Fibroblast of skin of back (primary cell): ENCODE measurements around the gene NEK1.
"Not testable (repeated sequence)": the region's sequence is repeated elsewhere in the genome, so short reads cannot be mapped to it uniquely, and the experiment has no call there.

Experiments
- DNase-seq: peaks from one replicate; pipeline ENCODE4 v3.0.0-alpha.2; 2013

Gene NEK1

GRCh38 chr4:169493164-169493524 is 119.2 kb downstream of the NEK1 start:
- no peak for DNase-seq

DNA sequence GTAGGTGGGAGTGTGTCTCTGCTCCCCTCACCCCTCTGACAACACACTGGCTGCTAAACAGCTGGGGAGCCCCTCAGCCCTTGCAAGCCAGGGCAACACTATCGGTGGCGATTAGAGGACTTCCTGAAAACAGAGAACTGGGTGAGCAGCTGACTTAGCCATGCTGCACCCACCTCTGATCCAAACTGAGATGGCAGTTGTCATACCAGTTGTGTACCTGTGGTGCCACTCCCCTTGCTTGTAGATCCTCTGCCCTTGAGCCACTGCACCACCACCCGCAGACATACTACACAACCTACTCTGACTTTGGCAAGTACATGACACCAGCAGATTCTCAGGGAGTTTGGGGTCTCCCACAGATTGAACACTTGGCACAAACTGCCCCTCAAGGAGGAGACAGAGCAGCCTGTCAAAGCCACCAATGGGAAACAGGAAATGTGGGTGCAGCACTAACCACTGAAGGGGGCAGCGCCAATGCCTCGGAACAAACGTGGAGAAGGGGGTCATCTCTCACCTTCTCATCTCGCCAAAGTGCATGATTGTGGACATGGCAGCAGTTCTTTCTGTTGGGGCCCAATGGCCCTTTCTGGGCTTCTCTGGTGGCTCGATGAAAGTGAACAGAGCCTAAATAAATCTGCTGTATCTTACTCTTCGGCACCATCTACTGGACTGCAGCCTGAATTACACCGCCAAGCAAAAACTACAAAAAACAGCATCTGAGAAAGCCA is 119.8 kb downstream of the NEK1 start:
- DNase-seq, result peak; percentile 46

GRCh38 chr4:169491211-169491610 is 121.2 kb downstream of the NEK1 start:
- DNase-seq, result no peak

DNA sequence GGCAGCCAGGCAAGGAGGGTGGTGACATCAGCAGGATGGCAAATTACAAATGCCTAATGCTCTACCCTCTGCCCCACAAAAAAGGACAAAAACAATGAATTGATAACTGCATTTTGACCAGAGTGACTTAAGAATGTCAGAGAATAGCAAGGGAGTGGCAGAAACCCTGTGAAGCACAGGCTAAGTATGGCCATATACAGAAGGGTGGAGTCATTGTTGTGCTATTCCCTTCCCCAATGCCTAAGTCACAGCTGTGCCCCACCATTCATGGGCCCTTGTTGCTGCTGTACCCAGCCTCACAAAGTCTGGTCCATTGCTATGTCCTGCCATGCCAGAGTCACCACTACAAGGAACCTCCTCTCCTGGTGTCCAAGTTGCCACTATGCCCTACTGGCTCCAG is 123.1 kb downstream of the NEK1 start:
- no peak for DNase-seq

- DNase-seq, result peak; percentile 67
These were observed 126.3 kb downstream of the NEK1 start for GRCh38 chr4:169485791-169486742.

GRCh38 chr4:169485086-169485485 is 127.3 kb downstream of the NEK1 start:
- DNase-seq, result peak; percentile 54

DNA sequence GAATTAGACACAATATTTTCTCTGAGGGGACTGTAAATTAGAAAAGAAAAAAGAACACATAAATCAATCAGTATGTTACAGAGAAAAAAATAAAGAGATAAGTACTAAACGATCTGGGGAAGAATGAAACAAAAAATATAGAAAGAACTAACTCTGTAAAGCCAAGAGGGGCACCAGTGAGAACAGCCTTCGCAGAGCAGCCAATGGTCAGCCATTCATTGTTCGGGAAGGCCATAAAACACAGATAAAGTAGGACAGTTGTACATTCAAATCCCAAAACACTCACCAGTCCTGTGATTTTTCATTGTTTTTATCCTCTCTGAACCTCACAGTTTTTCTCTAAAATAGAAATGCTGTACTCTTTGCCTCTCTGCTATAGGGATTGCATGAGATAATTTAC is 127.9 kb downstream of the NEK1 start:
- peak; percentile 13 for DNase-seq

GRCh38 chr4:169464080-169464479 is 148.3 kb downstream of the NEK1 start:
- DNase-seq, result no peak

GRCh38 chr4:169460081-169460480 is 152.3 kb downstream of the NEK1 start:
- no peak for DNase-seq

DNA sequence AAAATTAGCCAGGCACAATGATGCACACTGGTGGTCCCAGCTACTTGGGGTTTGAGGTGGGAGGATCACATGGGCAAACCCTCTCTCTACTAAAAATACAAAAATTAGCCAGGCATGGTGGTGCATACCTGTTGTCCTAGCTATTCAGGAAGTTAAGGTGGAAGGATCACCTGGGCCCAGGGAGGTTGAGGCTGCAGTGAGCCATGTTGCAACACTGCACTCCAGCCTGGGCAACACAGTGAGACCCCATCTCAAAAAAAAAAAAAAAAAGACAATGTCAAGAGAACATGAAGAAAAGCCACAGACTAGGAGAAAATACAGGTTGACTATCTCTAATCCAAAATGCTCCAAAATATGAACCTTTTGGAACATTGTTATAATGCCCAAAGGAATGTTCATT is 153.8 kb downstream of the NEK1 start:
- DNase-seq, result no peak

DNA sequence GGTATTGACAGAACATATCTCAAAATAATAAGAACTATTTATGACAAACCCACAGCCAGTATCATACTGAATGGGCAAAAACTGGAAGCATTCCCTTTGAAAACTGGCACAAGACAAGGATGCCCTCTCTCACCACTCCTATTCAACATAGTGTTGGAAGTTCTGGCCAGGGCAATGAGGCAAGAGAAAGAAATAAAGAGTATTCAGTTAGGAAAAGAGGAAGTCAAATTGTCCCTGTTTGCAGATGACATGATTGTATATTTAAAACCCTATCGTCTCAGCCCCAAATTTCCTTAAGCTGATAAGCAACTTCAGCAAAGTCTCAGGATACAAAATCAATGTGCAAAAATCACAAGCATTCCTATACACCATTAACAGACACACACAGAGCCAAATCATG is 159.7 kb downstream of the NEK1 start:
- not testable (repeated sequence) for DNase-seq

DNA sequence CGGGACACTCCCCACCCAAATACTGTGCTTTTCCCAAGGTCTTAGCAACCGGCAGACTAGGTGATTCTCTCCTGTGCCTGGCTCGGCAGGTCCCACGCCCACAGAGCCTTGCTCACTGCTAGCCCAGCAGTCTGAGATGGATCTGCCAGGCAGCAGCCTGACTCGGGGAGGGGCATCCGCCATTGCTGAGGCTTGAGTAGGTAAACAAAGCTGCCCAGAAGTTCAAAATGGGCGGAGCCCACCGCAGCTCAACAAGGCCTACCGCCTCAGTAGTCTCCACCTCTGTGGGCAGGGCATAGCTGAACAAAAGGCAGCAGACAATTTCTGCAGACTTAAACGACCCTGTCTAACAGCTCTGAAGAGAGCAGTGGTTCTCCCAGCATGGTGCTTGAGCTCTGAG is 163.4 kb downstream of the NEK1 start:
- DNase-seq, result not testable (repeated sequence)

DNA sequence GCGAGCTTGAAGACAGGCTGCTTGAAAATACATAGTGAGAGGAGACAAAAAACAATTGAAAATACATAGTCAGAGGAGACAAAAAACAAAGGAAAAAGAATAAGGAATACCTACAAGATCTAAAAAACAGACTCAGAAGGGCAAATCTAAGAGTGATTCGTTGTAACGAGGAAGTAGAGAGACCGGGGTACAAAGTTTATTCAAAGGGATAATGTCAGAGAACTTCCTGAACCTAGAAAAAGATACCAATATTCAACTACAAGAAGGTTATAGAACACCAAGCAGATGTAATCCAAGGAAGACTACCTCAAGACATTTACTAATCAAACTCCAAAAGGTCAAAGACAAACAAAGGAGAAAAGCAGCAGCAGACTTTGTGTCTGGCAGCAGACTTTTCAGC is 165.6 kb downstream of the NEK1 start:
- no peak for DNase-seq

DNA sequence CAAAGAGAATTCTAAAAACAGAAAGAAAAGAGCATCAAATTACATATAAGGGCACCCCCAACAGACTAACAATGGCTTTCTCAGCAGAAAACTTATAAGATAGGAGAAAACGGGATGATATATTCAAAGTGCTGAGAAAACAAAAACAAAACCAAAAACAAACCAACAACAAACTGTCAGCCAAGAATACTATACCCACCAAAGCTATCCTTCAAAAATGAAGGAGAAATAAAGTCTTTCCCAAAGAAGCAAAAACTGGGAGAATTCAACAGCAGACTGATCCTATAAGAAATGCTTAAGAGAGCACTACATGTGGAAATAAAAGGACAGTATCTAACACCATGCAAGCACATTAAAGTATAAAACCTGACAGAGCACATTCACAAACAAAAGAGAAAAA is 168.6 kb downstream of the NEK1 start:
- no peak for DNase-seq

DNA sequence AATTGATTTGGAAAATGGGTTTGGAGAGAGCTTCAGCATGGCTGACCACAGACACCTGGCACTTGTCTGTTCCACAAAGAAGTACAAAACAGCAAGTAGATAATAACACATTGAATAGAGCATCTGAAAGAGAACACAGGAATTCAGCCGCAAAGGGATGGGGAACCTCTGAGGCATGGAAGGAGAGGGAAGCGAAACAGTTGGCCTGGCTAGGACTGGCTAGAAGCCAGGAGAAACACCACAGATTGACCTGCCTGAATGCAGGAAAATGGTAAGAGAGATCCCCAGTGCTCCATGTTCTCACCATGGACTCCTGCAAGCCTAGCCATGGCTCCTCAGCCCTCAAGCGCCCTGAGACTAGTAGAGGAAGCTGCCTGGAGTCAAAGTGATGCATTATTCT is 171.9 kb downstream of the NEK1 start:
- no peak for DNase-seq

- DNase-seq, result no peak
These were observed 173.1 kb downstream of the NEK1 start for GRCh38 chr4:169439244-169439643.

DNA sequence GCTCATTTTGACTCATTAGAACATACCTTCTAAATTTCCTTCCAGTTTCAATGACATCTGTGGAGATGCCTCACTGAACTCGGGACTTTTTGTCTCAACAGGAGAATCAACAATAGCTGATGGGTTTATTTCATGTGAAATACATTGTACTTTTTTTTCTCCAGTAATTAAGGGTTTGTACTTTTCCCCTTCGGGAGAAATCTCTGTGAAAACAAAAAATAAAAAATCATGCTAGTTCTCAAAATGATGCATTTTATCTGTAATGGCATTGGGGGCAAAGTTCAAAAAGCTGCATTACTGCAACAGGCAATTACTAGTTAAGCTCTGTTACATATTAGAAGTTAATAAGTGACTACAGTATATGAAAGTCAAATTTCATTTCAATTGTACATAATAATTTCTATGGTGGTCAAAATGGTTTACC is 174.3 kb downstream of the NEK1 start:
- DNase-seq, result no peak

GRCh38 chr4:169437299-169438047 is 174.9 kb downstream of the NEK1 start:
- DNase-seq, result no peak

GRCh38 chr4:169436734-169437133 is 175.6 kb downstream of the NEK1 start:
- no peak for DNase-seq

GRCh38 chr4:169428376-169428775 is 184.0 kb downstream of the NEK1 start:
- no peak for DNase-seq

DNA sequence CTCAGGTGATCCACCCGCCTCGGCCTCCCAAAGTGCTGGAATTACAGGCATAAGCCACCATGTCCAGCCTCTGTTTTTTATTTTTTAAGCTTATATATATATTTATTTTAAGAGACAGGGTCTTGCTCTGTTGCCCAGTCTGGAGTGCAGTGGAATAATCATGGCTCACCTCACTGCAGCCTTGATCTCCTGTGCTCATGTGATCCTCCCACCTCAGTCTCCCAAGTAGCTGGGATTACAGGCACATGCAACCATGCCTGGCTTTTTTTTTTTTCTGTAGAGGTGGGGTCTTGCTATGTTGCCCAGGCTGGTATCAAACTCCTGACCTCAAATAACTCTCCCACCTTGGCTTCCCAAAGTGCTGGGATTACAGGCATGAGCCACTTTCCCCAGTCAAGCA is 184.7 kb downstream of the NEK1 start:
- not testable (repeated sequence) for DNase-seq

- no peak for DNase-seq
These were observed 192.1 kb downstream of the NEK1 start for GRCh38 chr4:169420291-169420690.

- DNase-seq, result no peak
These were observed 193.5 kb downstream of the NEK1 start for GRCh38 chr4:169418846-169419245.
